Germinal center (tissue), 1 donor: ENCODE measurements around the gene CBLN3.
"Not testable (repeated sequence)": the region's sequence is repeated elsewhere in the genome, so short reads cannot be mapped to it uniquely, and the experiment has no call there.

ENCODE experiments used
- DNase-seq: peaks from one replicate; pipeline ENCODE4 v3.0.0; 2012; ENCODE audit warnings: mixed read lengths, low spot score

Gene CBLN3

DNA sequence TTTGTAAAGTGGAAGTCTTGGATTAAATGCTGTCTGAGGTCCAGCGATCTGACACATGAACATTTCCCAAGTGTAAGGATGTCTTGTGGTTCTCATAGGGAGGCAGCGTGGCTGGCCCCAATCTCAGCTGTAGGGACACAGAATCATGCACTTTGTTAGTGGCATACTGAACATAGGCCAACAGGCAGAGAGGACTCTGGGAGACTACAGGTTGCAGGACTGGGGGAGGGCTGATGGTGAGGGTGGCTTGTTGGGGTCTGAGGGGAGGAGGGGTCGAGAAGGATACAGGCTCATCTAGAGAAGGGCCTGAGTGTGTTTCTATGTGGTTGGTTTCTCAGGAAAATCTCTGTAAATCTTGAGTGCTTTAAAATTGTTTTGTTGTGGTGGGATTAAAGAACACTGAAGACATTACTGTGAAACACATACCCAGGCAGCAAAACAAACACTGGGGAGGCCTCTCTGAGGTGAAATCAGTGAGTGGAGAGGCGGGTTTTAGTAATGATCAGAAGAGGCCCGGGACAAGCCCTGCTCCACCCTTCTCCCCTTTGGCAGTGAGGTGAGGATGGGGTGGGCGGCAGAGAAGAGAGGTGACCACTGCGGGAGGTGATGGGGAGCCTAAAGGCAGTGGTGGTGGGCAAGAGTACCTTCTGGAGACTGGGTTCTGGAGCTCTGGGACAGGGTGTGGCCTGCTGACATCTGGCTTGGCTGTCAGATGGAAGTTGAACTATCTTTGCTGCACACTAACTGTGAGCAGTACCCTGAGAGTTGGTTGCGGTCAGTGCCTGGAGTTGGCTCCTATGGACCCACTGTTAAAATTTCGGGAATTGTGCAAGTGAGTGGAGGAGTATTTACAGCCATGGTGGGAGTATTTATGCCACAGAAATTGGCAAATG is 27.4 kb downstream of the CBLN3 start:
- no peak for DNase-seq

DNA sequence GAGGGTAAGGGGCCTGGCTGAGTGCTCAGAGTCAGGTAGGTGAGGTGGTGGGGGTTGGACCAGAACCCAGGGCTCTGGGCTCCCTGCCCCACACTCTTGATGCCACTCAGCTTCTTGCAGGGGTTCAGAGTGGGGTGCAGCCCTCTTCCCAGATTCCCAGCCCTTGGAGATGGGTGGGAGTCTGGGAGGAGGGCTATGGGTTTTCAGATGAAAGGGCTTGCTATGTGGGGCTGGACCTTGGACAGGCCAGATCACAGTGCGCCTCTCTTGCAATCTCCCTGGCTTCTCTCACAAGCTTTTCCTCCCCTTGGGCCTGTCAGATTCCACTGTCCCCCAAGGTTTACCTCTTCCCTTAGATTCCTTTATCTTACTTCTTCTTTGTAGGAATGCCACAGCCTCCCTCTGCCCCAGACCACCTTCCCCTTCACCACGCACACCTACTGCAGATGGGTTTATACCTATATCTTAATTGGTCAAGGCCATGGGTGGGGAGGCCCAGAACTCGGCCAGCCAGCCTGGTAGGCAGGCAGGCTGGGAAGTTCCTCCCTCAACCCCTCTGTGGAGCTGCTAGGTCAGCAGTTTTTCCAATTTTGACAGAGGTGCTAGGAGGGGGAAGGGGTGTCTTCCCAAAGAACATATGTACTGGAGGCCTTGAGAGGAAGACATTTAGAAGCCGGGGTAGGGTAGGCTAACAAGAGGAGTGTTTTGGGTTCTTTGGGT is 29.3 kb downstream of the CBLN3 start:
- no peak for DNase-seq

DNA sequence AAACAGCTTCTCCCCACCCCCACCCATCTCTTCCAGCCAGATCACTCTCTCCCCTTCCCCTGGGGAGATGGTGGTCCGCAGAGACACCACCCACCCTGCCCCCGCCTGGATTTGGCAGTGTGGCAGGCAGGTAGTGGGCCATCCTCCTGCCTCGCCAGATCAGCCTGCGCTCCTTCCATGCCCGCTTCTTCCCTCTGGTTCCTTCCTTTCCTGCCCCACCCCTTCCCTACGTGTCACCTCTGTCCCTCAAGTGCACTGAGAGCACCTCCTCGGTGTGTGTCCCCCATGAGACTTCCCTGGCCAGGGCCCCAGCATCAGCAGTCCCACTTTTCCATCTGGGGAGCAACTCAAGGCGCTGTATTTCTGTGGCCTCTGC is 30.0 kb downstream of the CBLN3 start:
- no peak for DNase-seq

DNA sequence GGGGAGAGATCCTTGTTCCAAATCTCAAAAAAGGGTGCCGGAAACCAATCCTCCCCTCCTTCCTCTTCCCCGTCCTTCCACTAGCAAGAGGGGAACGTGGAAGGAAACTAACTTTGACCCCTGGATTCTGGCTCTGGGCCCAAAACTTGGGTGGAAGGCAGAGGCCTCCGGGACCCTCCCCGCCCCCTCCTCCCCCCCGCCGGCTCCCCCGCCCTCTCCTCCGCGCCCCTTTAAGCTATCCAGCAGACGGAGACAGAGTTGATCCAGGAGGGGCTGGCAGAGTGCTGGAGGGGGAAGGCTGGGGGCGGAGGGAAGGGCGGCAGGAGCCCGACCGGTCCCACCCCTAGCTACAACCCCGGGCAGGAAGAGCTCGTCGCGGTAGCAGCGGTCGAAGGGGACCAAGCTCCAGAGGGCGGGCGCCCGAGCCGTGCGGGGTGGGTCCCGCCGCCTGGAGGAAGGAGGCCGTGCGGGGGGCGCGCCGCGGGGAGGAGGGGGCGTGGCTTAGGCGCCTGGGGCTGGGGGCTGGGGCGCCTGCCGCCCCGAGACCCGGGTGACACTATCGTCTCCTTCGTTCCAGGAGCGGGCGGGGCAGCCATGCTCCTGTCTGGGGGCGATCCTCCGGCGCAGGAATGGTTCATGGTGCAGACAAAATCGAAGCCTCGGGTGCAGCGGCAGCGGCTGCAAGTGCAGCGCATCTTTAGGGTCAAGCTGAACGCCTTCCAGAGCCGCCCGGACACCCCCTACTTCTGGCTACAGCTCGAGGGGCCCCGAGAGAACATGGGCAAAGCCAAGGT is 30.6 kb downstream of the CBLN3 start, which contains the start of gene NYNRIN:
Gene NYNRIN (plus strand): TSS at position 351 of the 794 bp plus-strand sequence. CDS start 244 bp downstream, at position 595.
- DNase-seq, result peak; percentile 42

DNA sequence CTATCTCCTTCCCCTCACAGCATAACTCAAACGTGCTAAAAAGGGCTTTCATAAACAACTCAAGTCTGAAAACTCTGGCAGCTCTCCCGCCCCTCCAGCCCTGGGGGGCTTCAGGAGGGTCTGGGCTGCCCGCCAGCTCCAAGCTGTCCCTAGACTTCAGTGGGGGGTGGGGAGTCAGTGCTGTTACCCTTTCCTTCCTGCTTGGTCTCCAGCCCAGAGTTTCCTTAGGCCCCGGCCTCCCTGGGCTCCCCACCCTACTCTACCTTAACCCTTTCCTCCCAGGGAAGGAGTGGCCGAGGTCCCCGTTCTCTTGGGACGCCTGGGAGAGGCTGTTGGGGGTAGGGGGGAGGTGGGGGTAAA is 31.2 kb downstream of the CBLN3 start:
- DNase-seq, result no peak

DNA sequence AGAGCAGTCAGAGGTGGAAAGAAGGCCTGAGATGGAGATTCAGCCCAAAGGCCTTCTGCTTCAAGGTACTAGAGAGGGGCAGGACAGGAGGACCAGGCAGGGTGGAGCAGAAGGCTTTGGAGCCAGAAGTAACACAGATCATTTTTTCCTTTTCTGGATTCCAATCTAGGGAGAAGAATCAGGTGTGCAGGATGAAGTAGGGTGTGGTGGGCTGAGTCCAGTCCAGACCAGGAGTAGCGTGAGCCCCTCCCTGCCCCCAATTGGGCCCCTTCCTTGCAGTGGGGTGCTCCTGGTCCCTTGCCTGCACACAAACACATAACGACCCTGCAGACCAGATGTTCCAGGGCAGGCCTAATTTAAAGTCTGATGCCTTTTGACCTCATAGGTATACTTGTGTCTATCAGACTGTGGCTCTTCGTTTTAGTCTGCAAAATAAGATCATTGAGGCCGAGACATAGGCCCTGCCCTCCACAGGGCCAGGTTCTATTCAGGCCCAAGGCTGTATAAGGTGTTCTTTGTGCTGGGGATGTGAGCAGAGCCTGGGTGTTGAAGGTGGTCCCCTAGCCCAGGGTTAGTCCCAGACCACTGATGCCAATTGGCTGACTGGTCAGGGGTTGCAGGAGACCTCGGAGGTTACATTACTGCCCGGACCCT is 31.7 kb downstream of the CBLN3 start:
- DNase-seq, result no peak

DNA sequence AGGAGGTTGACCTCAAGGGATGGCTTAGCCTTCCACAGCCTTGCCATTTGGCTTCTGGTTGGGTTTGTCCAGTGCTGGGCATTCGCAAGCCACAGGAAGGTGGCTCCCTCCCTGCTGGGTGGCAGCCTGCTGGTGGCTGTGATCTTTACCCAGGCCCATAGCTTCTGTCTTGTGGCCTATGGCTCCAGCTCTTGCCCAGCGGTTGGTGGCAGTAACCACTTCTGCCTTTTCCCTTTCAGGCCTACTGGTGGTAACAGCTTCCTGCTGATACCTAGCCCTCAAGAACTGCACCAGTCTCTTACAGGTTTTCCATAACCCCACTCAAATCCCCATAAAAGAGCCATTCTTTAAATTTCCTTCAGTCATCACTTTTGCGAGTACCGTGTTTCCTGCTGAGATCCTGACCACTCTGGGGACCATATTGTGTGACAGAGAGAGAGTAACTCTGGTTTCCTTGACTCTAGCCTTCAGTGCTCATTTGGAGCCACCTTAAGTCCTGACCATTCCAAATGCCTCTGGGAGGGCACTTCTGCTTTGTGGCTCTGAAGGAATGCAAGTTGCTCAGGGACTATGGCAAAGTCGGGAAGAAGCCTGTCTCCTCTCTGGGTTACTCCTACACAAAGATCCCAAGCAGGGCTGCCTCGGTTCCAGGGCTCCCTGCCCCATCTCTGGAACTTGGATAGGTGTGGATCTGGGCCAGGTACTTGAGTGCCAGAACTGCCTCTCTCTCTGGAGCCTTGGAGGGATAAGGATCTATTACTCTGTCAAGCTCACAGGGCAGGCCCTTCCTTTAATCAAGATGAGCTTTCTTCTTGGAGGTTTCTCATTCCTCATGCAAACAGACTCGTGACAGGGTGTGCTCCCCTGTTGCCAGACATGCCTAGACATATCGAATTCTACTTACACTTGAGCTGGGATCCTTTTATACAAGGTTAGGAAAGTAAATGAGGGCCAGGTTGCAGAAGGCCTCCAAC is 33.6 kb downstream of the CBLN3 start:
- no peak for DNase-seq

DNA sequence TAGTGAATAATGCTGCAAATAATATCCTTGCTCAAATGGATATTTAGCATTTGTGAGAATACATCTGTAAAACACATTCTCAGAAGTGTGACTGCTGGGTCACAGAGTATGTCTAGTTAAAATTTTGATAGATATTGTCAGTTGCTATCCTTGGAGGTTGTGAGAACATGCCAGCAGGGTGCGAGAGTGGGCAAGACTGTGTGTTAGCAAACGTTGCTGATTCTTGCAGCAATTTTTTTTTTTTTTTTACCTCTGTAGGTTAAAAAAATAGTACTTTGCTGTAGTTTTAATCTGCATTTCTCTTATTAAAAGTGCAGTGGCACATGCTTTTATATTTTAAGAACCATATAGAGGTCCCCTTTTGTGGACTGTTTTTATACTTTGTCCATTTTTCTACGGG is 35.2 kb downstream of the CBLN3 start:
- no peak for DNase-seq

DNA sequence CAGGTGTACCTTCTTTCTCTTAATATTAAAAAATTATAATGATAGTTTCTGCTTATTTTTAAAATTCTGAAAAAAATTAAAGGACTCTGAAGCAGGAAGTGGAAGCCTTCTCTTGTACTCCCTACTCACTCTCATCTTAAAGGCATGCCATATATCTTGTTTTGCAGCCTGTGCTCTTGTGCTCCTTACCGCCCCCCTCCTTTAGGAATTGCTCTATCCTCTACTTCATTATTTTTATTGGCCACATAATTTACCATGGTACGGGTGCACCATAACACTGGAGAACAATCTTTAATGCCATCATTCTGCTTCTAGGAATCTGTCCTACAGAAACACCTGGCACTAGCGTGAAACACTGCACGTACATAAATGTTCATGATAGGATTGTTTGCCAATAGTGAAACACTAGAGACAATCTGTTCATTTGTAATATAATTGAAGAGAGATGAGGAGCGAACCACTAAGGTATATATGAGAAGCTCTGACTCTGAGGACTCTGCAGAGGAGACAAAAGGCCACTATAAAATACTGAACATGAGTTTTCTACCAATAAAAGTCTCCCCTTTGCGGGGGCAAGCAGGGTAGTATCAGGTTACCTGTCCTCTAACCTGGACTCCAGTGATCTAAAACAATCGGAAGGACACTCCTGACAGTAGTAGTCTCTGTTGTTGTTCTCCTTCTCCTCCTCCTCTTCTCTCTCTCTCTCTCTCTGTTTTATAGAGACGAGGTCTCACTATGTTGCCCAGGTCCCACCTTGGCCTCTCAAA is 37.0 kb downstream of the CBLN3 start:
- no peak for DNase-seq

DNA sequence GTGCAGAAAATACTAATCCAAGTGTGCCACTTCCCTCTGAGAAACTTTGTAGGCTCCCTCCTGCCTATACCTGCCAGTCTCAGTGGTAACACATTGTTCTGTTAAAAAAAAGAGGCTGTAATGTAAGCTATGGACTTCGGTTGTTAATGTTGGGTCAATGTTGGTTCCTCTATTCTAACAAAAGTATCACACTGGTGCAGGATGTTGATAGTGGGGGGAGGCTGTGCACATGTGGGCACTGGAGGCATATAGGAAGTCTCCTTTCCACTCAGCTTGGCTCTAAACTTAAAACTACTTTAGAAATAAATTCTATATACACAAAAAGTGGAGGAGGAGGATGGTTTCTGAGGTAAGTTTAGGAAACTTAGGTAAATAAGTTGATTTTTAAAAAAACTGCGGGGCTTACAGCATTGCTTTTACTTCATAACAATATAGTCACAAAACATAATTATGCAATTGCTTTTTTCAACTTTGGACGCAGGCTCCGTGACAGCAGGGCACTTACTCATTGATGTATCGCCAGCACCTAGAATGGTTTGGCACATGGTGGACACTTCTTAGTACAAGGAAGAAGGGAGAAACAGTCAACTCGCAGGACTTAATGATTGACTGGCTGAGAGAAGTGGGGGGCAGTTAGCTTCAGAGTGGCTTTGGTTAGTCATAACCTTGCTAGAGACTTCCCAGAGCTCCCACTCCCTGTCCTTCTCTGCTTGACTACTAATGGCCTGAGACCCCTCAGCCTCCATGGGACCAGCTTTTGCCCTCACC is 38.6 kb downstream of the CBLN3 start:
- DNase-seq, result no peak

DNA sequence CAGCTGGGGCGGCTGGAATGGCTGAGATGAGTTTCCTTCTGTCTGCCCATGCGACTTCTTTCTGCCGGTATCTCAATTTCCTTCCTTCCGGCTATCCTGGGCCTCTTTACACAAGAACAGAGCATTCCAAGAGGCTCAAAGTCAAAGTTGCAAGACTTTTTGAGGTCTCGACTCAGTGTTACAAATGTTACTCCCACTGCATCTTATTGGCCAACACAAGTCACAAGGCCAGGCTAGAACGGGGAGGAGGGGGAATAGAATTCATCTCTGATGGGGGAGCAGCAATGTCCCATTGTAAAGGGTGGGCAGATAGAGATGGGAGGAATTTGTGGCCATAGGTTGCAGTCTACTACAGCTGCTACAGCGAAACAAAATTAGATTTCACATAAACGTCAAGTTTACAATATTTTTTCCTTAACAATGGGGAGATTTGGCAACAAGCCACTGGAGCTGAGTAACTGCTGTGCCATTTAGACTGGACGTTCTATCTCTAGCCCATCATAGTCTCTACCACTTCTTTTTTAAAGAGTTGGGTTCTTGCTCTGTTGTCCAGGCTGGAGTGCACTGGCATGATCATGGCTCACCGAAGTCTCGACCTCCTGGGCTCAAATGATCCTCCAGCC is 40.1 kb downstream of the CBLN3 start:
- no peak for DNase-seq

DNA sequence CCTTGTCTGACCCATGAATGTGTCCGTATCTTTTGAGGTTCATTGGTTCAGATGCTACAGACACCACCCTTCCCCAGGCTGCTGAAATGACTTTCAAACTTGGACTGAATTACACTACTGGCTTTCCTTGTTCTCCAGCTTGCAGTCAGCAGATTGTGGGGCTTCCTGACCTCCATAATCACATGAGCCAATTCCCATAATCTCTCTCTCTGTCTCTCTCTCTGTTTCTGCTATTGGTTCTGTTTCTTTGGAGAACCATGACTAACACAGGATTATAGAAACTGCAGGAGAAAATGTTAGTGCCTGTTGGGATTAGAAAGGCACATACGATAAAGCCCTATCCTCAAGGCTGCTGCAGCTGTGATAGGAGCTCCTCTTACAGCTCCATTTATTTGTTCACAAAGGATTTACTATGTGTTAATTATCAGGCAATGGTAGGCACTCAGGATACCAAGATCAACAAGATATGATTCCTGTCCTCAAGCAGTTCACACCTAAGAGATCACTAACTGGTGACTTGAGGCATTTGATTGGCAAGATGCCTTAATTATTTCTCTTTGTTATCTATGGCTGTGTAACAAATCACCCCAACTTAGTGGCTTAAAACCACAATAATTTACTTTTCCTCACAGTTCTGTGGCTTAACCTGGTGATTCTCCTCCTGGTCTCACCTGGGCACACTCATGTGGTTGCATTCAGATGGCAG is 40.8 kb downstream of the CBLN3 start:
- no peak for DNase-seq

DNA sequence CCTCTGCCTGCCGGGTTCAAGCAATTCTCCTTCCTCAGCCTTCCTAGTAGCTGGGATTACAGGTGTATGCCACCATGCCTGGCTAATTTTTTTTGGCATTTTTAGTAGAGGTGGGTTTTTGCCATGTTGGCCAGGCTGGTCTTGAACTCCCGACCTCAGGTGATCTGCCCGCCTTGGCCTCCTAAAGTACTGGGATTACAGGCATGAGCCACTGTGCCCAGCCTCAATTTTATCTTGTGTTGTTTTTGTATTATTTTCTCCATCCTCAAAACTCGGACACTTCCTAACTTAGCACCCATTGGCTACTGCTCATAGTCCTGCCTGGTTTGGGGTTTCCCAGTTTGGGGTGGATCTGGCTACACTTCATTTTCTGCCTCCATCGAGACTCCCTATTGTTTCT is 41.9 kb downstream of the CBLN3 start:
- DNase-seq, result not testable (repeated sequence)

DNA sequence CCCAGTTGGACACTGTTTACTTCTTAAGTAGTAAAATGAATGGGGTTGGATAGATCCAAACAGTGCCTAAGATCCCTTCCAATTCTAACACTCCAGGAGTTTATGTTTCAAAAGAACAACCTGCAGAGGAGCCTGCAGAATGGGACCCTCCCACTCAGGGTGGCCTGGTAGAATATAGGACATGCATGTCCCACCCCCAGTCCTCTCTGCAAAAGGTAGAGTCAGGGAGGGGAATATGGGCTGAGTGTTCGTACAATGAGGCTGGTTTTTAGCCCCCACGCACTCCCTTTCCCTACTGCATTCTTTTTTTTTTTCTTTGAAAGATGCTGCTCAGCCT is 42.5 kb downstream of the CBLN3 start:
- no peak for DNase-seq

DNA sequence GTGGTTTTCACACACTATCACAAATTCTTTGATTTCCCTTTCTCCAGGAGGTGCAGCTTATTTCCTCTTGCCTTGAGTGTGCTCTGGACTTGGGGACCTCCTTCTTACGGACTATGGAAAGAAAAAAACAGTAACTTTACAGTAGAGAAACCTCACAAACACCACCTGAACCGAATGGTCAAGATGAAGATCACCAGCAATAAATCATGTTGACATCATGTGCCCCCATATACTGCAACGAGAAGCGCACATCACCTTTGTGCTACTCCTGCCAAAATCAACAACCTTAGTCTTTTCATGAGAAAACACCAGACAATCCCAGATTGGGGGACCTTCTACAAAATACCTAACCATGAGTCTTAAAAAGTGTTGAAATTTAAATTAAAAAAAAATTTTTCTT is 43.9 kb downstream of the CBLN3 start:
- DNase-seq, result no peak

DNA sequence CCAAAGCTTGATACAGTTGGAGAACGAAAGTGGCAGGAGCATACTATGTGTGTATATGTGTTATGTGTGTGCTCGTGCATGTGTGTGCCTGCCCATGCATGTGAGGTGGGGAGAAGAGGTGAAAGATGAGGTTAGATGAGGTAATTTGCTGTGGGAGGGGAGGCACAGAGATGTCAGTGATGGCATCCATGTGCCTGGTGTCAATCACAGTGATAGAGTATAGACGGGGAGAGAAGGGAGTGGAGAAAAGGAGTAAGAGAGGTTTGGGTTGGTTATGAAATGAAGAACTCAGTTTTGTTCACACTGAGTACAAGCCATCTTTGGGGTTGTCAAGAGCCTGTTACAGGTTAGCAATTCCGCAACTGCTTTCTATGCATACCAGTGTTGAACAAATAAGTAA is 45.3 kb downstream of the CBLN3 start:
- DNase-seq, result no peak

DNA sequence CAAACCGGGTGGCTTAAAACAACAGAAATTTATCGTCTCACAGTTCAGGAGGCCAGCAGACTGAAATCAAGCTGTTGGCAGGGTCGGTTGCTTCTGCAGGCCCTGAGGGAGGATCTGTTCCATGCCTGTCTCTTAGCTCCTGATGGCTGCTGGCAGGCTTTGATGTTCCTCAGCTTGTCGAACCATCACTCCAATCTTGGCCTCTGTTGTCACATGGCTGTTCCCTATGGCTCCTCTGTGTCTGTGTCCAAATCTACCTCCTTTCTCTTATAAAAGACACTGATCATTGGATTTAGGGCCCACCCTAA is 47.5 kb downstream of the CBLN3 start:
- DNase-seq, result no peak

DNA sequence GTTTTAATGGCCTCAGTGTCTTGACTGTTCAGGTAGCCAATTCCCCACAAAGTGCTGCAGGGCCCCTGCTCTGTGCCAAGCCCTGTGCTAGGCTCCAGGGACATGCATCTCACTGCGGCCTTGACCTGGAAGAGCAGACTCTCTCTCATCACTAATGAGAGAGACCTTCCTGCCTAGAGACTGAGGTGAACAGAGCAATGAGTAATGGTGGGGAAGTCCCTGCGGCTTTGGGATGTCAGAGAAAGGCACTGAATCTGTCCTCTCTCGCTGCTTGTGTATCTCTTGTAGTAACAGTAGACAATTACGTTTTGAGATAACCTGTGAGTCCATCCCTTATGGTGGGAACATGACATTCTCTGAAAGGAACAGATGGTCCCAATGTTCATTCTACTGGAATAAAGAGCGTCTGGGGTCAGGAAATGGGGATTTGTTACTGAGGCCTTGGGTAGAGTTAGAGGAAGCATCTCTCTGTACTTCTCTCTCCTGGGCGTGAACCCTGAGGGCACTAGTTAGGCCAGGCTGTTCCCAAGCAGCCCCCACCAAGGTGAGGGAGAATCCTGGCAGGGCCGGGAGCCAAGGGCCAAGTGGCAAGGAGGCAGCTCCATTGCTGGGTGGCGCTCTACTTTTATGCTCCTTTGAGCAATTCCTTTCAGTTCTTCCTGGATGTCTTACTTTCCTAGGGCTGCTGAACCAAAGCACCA is 48.0 kb downstream of the CBLN3 start:
- DNase-seq, result no peak
